GM13976 (cell line): ENCODE results near the gene RIN3.

ENCODE experiments used
- DNase-seq: peaks from one replicate; pipeline ENCODE4 v3.0.0; 2012; ENCODE audit warnings: low spot score
- in situ Hi-C: fragments of 300-500 bp; cut with MboI; formaldehyde crosslinking; loops from one replicate; pipeline ENCODE4 v1.12.0; 2022; ENCODE audit warnings: low sequenced_read_pairs, mixed read lengths, inconsistent platforms; ENCODE audit not compliant: unreplicated experiment
- TF ChIP-seq, protein P1 (sequence below): IDR thresholded peaks from 2 replicates; pipeline ENCODE4 v1.5.1; 2012; ENCODE audit warnings: borderline replicate concordance, mild to moderate bottlenecking; ENCODE audit not compliant: insufficient read depth; ENCODE audit errors: extremely low read depth, missing control alignments, control extremely low read depth

Gene RIN3

DNA sequence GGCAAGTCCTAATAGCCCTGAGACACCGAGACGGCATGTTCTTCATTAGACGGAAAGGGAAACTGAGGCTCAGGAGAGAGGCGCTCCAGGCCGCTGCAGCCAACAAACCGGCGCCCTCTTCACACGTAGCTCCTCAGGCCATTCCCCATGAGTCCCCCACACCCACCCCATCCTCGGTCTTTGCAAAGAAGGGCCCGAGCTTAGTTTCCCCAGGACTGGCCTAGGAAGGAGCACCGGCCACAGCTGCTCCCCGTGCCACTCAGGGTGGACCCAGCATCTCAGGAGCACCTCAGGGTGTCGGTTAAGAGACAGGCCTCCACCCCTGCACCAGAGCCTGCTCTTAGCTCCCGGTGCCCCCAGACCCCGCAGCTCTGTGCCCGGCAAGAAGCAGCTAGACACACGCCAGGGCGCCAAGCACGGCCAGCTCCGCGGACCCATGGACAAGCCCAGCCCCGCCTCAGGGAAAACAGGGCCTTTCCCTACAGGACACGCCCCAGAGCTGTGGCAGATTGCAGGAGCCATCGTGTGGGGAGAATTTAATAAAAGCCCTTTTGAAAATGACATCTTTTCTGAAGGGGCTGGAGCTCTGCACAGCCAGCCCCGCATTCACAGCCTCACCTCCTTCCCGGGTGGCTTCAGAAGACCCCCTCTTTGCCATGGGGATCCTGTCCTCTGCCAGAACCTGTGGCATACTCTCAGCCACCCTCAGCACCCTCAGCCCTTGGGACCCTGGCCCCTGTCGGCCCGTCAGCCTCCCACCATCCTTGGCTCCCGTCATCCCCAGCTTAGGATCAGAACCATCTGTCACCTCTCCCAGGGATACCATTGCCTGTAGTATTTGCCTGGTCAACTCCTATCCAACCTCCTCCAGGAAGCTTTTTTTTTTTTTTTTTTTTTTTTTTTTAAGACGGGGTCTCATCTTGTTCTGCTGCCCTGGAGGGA, 175.1 kb downstream of the RIN3 start:
- TF ChIP-seq, protein P1, sequence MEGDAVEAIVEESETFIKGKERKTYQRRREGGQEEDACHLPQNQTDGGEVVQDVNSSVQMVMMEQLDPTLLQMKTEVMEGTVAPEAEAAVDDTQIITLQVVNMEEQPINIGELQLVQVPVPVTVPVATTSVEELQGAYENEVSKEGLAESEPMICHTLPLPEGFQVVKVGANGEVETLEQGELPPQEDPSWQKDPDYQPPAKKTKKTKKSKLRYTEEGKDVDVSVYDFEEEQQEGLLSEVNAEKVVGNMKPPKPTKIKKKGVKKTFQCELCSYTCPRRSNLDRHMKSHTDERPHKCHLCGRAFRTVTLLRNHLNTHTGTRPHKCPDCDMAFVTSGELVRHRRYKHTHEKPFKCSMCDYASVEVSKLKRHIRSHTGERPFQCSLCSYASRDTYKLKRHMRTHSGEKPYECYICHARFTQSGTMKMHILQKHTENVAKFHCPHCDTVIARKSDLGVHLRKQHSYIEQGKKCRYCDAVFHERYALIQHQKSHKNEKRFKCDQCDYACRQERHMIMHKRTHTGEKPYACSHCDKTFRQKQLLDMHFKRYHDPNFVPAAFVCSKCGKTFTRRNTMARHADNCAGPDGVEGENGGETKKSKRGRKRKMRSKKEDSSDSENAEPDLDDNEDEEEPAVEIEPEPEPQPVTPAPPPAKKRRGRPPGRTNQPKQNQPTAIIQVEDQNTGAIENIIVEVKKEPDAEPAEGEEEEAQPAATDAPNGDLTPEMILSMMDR: no peak
- no peak for DNase-seq
- in situ Hi-C loops: loop anchor here (25.0 kb wide), 1 partner anchor 551 kb away; no protein-coding TSS in a partner anchor

DNA sequence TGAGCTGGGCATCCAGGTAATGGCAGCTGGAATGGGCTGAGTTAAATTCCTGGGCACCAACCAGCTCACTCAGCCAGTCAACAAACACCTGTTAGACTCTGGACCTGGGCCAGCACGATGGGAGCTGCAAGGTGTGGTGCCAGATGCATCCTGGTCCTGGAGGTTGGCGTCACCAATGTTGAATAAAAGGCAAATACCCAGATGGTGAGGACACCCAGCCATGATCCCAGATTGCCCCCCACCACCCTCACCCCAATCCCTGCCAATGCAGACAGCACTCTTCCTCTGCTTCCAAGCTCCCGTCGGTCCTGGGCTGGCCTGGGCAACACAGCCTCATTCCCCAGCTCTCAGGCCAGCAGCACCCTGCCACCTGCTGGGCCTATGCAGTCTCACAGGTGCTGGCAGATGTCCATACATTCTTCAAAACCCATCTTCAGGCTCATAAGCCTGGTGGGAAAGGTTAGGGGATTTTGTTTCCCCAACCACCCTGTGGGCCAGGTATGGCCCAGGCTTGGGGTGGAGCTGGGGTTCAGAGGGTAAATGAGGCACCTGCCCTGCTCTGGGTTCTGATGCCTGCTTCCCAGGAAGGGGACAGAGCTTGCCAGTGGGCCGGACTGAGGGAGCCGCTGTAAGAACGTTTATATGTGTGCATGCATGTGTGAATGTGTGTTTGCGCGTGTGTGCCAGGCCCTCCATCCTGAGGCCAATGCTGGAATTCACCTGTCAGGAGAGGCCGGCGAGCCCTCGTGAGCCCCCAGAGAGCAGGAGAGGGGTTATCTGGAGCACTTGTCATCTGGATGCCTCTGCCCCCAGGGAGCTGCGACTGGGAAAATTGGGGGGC, 176.8 kb downstream of the RIN3 start:
- in situ Hi-C loops: loop anchor here (25.0 kb wide), 1 partner anchor 553 kb away; no protein-coding TSS in a partner anchor
- peak; percentile 67 for DNase-seq
- TF ChIP-seq, protein P1: peak; percentile 53

DNA sequence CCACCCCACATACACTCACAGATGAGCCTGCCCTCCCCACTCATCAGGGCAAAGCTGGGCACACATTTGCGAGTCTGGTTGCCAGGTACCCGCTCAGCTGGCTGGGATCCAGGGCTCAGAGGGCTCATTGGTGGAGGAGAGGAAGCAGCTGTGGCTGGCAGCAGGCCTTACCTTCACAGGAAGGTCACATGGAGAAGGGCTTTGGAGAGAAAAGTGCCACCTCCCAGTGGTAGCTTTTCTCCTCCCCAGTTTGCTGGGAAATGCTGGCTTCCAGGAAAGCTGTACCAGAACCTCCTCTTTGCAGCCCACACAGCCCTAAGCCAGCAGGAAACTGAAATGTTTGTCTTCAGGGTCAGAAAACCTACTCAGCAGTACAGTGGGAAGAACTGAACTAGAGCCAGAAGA, 179.2 kb downstream of the RIN3 start:
- in situ Hi-C loops: loop anchor here (25.0 kb wide), 1 partner anchor 556 kb away; no protein-coding TSS in a partner anchor
- DNase-seq: no peak

DNA sequence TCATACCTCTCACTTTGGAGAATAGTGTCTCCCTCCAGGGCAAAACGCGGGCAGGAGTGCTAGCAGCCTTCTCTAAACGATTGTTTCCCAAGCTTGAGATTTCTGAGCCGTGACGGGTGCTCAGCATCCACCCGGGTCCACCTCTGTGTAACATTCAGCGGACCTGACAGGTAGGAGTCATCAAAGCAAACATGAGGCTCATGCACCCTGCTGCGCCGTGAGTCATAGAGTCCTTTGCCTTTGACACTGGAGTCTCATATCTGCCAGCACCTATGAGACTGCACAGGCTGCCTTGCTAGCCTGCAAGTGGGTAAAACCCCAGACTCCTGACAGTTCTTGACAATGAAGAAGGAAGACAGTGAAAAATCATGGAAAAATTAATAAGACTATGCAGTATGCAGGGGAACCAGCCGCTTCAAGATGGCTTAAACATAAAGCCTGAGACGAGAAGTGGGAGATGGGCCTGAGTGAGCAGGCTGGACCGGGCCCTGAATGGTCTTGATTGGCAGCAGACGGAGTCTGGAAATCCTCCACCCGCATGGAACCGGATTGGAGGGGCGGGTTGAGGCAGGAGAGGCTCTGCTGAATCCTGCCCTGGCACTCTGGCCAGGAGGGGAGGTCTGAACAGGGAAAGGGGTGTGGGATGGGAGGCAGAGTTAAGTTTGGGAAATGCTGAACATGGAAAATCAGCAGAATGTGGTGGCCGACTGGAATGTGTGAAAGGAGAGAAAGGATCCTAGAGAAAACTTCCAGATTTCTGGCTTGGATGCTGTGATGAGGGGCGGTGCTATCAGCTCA, 180.6 kb downstream of the RIN3 start:
- DNase-seq: no peak
- in situ Hi-C loops: loop anchor here (25.0 kb wide), 1 partner anchor 557 kb away; no protein-coding TSS in a partner anchor
- TF ChIP-seq, protein P1: no peak

More for the DNA sequence above, 179.2 kb downstream of the RIN3 start:
- TF ChIP-seq, protein P1: no peak

DNA sequence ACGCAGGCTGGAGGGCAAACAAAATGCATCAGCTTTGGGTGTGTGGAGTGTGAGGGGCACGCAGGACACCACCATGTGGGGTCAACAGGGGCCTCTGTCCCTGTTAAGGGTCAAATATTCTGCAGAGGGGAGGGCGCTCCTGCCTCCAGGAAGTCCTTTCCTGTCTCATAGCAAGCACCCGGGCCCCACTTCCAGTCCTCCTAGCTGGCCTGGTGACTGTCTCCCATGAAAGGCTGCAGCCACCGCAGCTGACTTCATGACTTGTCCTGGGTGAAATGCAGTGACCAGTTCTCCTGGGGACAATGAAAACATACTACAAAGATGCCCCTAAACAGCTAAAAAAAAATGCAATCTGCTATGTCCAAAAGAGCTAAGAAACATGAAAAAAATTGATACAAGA, 181.2 kb downstream of the RIN3 start:
- TF ChIP-seq, protein P1: no peak
- in situ Hi-C loops: loop anchor here (25.0 kb wide), 1 partner anchor 558 kb away; no protein-coding TSS in a partner anchor
- DNase-seq: no peak
